CD4-positive, alpha-beta T cell treated with Interleukin-1 beta for 1 hour (primary cell): ENCODE measurements around the gene ATP13A5.

Source experiments
- DNase-seq, 2 donors: peaks; one replicate each; pipeline ENCODE4 v3.0.0-alpha.2; 2020 to 2022

The ATP13A5 gene, protein sequence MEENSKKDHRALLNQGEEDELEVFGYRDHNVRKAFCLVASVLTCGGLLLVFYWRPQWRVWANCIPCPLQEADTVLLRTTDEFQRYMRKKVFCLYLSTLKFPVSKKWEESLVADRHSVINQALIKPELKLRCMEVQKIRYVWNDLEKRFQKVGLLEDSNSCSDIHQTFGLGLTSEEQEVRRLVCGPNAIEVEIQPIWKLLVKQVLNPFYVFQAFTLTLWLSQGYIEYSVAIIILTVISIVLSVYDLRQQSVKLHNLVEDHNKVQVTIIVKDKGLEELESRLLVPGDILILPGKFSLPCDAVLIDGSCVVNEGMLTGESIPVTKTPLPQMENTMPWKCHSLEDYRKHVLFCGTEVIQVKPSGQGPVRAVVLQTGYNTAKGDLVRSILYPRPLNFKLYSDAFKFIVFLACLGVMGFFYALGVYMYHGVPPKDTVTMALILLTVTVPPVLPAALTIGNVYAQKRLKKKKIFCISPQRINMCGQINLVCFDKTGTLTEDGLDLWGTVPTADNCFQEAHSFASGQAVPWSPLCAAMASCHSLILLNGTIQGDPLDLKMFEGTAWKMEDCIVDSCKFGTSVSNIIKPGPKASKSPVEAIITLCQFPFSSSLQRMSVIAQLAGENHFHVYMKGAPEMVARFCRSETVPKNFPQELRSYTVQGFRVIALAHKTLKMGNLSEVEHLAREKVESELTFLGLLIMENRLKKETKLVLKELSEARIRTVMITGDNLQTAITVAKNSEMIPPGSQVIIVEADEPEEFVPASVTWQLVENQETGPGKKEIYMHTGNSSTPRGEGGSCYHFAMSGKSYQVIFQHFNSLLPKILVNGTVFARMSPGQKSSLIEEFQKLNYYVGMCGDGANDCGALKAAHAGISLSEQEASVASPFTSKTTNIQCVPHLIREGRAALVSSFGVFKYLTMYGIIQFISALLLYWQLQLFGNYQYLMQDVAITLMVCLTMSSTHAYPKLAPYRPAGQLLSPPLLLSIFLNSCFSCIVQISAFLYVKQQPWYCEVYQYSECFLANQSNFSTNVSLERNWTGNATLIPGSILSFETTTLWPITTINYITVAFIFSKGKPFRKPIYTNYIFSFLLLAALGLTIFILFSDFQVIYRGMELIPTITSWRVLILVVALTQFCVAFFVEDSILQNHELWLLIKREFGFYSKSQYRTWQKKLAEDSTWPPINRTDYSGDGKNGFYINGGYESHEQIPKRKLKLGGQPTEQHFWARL

DNA sequence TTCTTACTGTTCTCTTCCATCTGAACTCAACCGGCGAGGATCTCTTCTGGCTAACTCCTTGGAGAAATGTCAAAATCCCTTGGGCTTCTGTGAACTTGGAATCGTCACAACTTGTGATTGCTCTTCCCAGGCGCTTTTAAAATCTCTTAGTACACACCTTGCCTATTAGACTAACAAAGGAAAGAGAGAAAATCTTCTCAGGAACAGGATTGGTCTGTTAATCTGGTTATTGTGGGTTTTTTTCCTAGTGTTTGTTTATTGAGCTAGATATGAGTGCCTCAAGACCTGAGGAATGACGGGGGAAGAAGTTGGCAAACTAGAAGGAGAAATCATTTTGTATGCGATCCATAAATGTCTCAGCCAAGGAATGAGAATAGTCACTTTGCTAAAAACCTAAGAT, at the start of gene ATP13A5:
Gene ATP13A5 (minus strand): TSS at position 48 of the 400 bp plus-strand sequence. CDS start 28 bp downstream, at position 20.
- DNase-seq, result no peak

DNA sequence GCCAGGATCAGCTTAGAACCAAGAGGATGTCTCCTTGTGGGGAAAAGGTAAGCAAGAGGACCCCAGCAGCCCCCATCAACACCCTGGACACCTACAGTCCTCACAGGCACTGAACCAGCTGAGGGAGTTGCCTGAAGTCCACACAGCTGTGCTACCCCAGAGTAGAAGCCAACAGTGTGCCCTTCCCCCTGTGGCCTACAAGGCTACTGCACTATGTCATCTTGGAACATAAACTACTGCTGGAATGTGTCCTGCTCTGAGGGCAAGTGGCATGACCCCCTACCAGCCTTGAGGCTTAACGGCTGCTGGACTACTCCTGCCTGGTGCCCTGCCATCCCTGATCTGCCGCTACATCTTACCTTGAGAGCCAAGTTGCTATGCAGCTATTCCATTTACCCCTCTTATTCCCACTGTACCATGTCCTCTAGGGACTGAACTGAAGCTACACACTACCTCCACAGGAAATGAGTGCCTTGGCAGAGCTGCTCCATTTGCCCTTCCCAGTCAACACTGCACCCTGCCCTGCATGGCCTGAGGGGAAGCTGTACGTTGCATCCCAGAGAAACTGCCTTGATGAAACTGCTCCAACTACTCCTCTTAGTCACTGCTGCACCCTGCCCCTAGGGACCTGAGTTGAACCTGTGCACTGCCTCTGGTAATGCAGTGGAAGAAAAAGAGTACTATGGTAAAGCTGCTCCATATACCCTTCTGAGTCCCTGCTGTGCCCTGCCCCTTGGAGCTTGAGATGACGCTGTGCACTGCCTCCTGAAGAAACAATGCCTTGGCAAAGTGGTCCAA, 40.2 kb upstream of the ATP13A5 start:
- DNase-seq, result no peak

DNA sequence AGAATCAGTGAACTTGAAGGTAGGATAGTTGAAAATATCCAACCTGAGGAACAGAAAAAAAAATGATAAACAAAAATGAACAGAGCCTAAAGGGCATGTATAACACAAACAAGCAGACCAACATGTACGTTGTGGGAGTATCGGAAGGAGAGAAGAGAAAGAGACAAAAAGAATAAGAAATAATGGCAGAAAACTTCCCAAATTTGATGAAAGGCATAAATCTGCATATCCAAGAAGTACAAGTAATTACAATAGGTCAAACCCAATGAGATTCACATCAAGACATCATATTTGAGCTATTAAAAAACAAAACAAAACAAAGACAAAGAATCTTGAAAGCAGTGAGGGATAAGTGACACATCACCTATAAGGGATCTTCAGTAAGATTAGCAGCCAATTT, 38.1 kb upstream of the ATP13A5 start:
- no peak for DNase-seq

DNA sequence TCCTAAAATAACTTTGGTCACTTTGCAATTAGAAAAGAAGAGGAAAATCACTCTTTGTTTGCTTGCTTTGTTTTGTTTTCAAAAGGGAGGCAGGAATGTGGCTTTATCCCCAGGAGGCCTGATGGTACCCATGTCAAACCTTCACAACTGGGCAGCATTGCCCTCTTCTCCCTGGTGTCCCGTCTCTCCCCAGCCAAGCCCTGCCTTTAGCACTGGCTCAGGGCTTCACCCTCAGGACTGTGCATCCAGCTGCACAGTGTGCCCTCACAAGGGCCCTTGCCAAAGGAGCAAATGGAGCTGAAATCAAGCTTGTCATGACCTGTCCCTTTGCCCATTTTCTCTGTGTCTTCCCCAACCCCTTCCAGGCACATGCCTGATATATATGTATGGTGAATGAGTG, 29.1 kb upstream of the ATP13A5 start:
- DNase-seq, result no peak

DNA sequence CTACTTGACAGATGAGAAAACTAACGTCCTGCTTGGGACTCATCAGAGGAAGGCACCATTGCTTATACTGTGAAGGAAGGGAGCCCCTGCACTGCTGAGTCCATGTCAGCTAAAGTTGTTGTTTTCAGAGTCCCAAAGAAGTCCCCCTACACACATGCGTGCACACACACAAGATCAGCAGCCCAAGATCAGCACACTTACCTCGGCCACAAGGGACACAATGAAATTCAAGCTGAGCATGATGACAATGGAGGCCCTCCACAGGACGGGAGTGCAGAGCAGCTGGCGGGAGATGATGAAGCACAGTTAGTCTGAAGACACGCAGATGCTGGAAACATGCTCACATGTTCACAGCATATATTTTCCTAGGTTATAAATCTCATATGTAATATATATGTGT, 28.6 kb upstream of the ATP13A5 start:
- no peak for DNase-seq

DNA sequence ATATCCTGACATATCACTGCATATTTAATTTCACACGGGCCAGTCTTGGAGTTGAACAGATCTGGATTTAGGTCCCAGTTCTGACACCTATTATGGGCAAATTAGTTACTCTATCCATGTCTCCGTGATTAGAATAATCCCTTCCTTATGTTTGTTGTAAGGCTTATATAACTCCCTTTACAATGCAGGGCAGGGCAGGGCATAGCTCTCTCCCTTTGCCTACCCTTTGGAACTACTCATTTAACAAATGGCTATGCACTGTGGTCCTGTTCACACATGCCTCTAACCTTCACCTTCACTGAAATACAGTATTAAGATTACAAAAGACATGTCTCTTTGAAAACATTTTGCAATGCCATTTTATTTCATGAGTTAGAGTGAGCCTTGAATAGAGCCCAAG, 24.8 kb upstream of the ATP13A5 start:
- no peak for DNase-seq

DNA sequence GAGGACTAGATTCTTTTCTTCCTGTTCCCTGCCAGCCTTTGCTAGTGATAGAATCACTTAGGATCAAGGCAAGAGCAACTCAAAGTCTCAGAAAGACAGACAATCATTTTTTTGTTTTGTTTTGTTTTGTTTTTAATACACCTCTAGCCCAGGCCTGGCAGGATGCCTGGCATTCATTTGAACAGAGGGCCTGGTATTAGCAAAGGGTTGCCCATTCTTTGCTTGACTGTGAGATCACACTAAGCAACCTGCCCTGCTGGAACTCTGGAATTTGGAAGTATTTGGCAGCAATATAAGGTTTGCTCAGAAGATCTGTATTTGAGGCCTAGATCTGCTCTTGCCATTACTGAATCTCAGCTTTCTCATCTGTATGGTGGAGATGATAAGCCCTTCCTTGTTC, 21.8 kb upstream of the ATP13A5 start:
- no peak for DNase-seq

DNA sequence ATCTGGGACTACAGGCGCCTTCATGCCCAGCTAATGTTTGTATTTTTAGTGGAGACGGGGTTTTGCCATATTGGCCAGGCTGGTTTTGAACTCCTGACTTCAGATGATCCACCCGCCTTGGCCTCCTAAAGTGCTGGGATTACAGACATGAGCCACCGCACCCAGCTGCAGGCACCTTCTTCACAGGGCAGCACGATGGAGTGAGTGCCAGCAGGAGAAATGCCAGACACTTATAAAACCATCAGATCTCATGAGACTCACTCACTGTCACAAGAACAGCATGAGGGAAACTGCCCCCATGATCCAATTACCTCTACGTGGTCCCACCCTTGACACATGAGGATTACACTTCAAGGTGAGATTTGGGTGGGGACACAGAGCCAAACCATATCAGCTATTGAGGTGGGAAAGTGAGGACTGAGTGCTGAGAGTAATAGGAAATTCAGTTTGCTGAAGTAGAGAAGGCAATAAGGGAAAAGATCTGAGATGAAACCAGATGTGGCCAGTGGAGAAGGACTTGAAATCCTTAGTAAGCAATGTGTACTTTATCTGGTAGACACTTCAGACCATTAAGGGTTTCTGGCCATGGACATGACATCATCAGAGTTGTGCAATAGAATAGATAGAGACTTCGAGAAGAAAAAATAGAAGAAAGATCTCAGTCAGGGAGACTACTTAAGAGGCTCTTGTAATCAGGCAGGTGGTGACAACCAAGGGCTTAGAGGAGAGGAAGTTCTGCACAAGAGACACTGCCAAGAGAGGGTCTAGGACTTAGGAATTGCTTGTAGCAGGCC, 18.1 kb upstream of the ATP13A5 start:
- DNase-seq, result no peak

DNA sequence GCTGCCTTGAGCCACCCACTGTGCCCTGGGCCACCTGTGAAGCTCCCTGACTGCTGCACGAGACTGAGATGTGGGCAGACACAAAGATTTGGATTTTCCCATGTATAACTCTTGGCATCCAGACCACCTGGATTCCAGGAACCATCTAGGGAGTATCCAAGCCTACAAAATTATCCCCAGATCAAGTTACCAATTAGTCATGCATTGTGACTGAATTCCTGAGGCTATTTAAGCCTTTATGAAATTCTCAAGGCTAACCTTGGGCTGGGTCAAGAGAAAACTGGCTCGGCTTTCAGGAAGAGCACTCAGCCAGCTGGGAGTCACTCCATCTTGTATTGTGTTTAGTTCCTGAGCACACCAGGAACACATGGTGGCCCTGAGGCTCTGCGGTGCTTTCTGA, 13.3 kb upstream of the ATP13A5 start:
- no peak for DNase-seq

DNA sequence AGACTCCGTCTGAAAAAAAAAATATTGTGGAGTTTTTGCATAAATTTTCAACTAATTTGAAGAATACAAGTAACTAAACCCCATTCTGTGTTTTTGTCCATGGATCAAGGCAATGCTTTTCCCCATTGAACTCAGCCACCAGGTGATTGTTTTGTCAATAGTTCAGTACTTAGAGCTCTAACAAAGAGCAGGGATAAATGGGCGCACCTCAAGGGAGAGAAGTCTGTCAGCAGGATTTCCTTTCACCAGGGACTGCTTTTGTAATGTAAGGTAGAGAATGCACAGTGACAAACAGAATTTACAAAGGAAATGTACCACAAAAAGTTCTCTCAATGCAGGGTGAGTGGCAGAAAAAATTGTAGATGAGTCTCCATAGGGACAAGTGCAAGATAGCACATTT, 10.8 kb upstream of the ATP13A5 start:
- no peak for DNase-seq

DNA sequence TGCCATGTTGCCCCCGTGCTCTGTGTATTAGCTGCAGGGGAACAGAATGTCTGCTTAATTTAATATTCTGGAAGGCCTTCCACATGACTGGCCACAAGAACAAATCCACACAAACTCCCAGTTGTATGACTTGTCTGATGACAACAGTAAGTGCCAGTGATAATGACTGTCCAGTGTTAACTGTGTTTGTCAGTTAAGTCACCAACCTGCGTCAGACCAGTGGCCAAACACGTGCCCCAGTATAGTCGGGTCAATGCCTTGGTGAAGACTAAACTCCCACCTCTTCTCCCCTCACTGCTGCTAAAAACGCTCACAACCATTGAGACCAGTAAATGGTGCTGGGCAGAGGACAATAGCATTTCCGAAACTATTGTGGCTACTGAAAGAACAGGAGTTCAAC, 9.8 kb upstream of the ATP13A5 start:
- DNase-seq, result no peak

DNA sequence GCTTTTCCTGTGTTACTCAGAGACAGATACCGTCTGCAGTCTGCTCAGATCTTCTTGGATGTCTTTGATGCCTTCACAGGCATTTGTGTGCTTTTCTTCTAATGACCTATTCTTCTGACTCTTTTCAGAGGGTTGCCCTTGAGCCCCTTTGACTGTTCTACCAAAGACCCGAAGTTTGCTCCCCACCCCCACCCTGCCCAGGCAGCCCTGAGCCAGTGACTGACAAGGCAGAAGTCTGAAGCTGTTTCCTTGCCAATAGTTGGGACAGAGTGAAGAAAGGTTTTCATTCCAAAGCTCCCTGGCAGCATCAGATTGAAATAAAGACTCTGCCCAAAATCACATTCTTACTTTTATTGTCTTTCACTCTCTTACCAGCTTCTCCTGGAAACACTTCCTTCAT, 9.0 kb upstream of the ATP13A5 start:
- DNase-seq, result no peak

DNA sequence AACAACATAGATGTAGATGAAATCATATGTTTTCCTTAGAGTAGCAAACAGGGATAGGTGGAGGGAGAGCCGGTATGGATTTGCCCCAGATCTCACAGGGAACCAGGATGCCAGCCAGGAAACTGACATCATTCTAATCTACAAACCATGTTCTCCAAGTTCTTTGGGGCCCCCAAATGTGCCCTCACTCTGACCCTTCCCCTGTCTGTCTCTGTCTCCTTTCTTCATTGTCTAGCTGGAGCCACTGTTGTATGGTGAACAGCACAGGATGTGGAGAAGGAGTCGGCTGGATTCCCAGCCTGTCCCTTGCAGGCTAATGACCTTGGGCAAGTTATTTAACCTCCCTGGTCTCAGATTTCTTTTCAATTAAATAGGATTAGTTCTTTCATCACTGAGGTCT, 962 bp downstream of the ATP13A5 start:
- DNase-seq, result no peak

DNA sequence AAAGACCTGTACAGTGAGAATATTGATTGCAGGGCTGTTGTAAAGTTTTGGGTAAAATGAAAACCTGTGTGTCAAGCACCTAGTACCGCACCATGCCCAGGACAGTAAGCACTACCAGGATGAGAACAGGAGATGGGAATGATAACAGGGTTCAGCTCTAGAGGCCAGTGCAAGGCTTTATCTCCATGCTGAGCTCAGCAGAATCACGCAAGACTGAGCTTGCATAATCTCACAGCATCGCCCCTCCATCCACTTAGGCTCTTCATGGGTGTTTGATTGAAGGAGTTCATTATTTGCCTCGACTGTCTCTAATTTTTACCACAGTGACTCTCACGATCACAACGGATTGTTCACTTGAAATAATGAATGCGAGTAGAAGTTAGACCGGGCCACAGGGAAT, 2.9 kb downstream of the ATP13A5 start:
- no peak for DNase-seq

DNA sequence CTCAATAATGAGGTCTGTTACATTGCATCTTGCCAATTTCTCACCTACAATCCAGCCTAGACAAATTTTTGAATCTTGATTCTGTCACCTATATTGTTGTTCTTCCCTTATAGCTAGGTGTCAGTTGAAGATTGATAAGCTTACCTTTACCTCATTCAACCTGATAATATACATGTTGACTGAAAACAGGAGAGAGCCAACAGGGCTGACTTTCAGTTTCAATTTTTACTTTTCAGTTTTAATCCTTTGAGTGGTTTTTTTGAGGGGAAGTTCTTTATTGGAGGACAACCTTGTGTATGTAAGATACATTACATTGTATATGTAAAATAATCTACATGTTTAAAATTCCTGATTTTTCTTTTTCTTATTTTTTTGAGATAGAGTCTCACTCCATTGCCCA, 5.8 kb downstream of the ATP13A5 start:
- DNase-seq, result no peak

DNA sequence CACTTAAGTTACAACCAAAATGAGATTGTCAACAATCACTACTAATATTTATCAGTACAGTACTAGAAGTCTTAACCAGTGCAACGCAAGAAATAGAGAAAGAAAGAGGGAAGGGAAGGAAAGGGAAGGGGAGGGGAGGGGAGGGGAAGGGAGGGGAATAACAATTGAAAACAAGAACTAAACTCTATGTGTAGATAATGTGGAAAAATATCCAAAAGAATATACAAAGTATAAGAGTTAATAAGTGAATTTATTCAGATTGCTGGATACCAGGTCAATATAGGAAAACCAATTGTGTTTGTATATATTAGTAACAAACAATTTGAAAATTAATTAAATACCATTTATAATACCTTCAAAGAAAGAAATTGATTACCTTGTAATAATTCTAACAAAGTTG, 10.7 kb downstream of the ATP13A5 start:
- no peak for DNase-seq

DNA sequence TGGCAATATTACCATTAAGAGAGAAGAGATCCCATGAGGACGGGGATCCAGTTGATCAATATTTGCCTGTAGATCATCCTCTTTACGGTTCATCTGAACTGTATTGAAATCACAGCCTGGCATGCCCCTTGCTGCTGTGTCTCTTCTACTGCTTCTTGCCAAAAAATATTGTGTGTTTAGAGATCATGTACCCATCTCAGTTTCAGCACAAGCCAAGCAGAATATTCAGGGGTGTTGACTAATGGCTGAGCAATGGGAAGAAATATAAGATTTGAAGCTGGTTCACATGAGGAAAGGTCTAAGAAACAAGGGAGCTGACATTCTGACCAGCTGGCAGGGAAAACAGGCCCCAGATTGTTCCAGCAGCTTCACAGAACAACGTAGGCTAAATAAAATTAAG, 21.3 kb downstream of the ATP13A5 start:
- no peak for DNase-seq

DNA sequence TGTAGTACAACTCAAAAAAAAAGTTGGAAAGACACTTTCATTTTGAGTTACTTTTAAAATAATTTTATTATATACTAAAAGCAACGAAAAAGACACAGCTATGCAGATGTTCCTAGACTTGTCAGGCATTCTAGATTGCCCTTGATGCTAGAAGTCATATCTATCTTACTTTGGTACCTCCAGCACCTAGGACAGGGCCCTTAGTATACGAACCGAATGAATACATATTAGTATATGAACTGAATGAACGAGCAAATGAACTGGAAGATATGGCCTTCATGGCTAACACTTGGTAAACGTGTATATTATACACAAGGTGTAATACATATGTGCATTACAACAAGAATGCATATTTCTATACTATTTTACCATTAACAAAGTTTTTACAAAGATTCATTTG, 24.1 kb downstream of the ATP13A5 start:
- DNase-seq, result no peak

DNA sequence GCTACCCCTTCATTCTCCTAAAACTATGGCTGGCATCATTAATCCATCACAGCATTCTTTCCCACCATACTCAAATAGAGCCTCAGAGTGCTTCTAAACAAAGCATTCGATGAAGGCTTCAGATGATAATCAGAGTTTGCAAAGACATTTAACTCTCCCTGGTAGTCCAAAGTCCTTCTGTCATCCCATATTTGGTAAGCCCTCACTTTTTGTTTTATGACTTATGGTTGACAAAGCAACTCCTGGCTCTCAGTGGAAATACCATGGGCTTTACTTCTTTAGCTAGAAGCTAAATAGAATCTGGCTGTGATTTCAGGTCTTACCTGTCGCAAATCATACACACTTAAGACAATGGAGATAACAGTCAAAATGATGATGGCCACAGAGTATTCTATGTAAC, 27.8 kb downstream of the ATP13A5 start:
- DNase-seq, result no peak

DNA sequence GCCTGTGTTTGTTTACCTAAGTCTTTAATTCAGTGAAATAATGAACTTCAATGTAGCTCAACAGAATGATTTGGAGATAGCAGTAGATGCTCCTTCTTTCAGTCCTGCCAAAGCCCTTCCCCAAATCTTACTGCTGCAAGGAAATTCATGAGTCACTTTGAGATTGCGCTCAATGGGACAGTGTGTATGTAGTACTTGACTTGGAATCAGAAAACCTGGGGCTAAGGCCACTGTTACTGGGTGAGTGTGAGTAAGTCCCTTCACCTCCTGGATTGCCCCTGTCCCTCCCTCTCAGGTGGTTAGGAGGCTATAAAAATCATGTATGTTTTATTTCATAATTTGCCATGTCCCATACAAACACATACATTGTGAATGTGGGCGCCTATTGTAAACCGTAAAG, 29.9 kb downstream of the ATP13A5 start:
- DNase-seq, result no peak
